H1 (cell line): ENCODE data around the gene RABGAP1. TPM values are rescaled to one million over a fixed set of nuclear protein-coding genes. Genes with fewer than 3 reads are reported as not detected.

Source experiments
- CTCF ChIA-PET: fragments of 300-600 bp; sonication (Branson Sonifier 250); formaldehyde crosslinking; loops from one replicate; lab custom pipeline; 2021; ENCODE audit not compliant: partially characterized antibody; lab: Charles Lee
- POLR2A ChIA-PET: fragments of 300-600 bp; sonication (Branson Sonifier 250); formaldehyde crosslinking; loops from one replicate; lab custom pipeline; 2021; ENCODE audit warnings: inconsistent platforms; ENCODE audit not compliant: partially characterized antibody; lab: Charles Lee
- DNase-seq, 2 experiments: peaks; one replicate each; pipeline versions ENCODE4 v3.0.0 to v3.0.0-alpha.2; 2010 to 2022; ENCODE audit warnings: low spot score in 2 of 2, low read depth in 1 of 2, mixed read lengths in 1 of 2
- FAIRE-seq: peaks from 2 replicates; lab custom pipeline; 2011; peaks lifted over from hg19 to GRCh38; lab: Jason Lieb, UNC
- H2AFZ ChIP-seq: 2 replicates; pipeline ENCODE4 v1.8.1; 2012; ENCODE audit warnings: low read length, inconsistent platforms
- H2AK5ac ChIP-seq: 2 replicates; pipeline ENCODE4 v1.6.1; 2013; ENCODE audit warnings: low read depth, low read length
- H2BK120ac ChIP-seq: replicated peaks from 2 replicates; pipeline ENCODE3; 2013; ENCODE audit warnings: low read depth, low read length, inconsistent platforms
- H2BK12ac ChIP-seq: 2 replicates; pipeline ENCODE4 v1.6.1; 2013; ENCODE audit warnings: low read depth, low read length
- H2BK15ac ChIP-seq: 2 replicates; pipeline ENCODE4 v1.6.1; 2013; ENCODE audit warnings: low read length
- H2BK20ac ChIP-seq: 2 replicates; pipeline ENCODE4 v1.6.1; 2013; ENCODE audit warnings: low read length
- H2BK5ac ChIP-seq: 2 replicates; pipeline ENCODE4 v1.6.1; 2013; ENCODE audit warnings: low read depth, low read length
- H3K14ac ChIP-seq: 2 replicates; pipeline ENCODE4 v1.6.1; 2013; ENCODE audit warnings: inconsistent platforms; ENCODE audit not compliant: insufficient read length
- H3K18ac ChIP-seq: 2 replicates; pipeline ENCODE4 v1.6.1; 2013; ENCODE audit warnings: low read length; ENCODE audit errors: extremely low read depth
- H3K23ac ChIP-seq: 2 replicates; pipeline ENCODE4 v1.6.1; 2013; ENCODE audit warnings: inconsistent platforms; ENCODE audit not compliant: insufficient read length
- H3K23me2 ChIP-seq: 2 replicates; pipeline ENCODE4 v1.6.1; 2013; ENCODE audit warnings: low read depth, low read length
- H3K27ac ChIP-seq: 2 replicates; pipeline ENCODE4 v1.6.1; 2011; ENCODE audit warnings: low read depth, low read length, inconsistent platforms
- H3K27me3 ChIP-seq, 4 experiments: replicated peaks in 1 of 4; 1 replicate in 1 of 4; 2 replicates in 3 of 4; pipeline versions ENCODE4 v1.6.1 to v1.8.1; 2011 to 2013; ENCODE audit warnings: low read length in 3 of 4, mild to moderate bottlenecking in 3 of 4, inconsistent platforms in 2 of 4, mixed read lengths in 2 of 4, moderate library complexity in 1 of 4; ENCODE audit not compliant: control insufficient read depth in 3 of 4, insufficient read depth in 3 of 4; ENCODE audit errors: extremely low read depth in 1 of 4
- H3K36me3 ChIP-seq, 4 experiments: 2 replicates each; pipeline versions ENCODE4 v1.6.1 to v1.8.1; 2011 to 2013; ENCODE audit warnings: mild to moderate bottlenecking in 4 of 4, low read length in 3 of 4, moderate library complexity in 2 of 4, control low read depth in 1 of 4, inconsistent platforms in 1 of 4; ENCODE audit not compliant: insufficient read depth in 4 of 4, control insufficient read depth in 2 of 4
- H3K4ac ChIP-seq: replicated peaks from 2 replicates; pipeline ENCODE3; 2013; ENCODE audit warnings: low read length, low read depth, mixed read lengths, inconsistent platforms; ENCODE audit not compliant: insufficient read length
- H3K4me1 ChIP-seq, 4 experiments: replicated peaks in 1 of 4; 1 replicate in 1 of 4; 2 replicates in 3 of 4; pipeline versions ENCODE4 v1.6.1 to v1.8.1; 2011 to 2013; ENCODE audit warnings: low read length in 3 of 4, inconsistent platforms in 2 of 4, mixed read lengths in 1 of 4; ENCODE audit not compliant: insufficient read depth in 4 of 4, control insufficient read depth in 3 of 4
- H3K4me2 ChIP-seq, 2 experiments: 2 replicates each; pipeline versions ENCODE4 v1.6.1 to v1.8.1; 2011 to 2013; ENCODE audit warnings: low read depth in 2 of 2, low read length in 2 of 2, control low read depth in 1 of 2, inconsistent platforms in 1 of 2, mild to moderate bottlenecking in 1 of 2; ENCODE audit not compliant: insufficient read depth in 1 of 2
- H3K4me3 ChIP-seq, 4 experiments: fragments of 200-600, 300-600 bp in 1 of 4; sonication (generic), shearing (Covaris generic), sonication (Bioruptor Twin) in 1 of 4; 2 replicates each; pipeline versions ENCODE4 v1.5.1 to v1.8.1; 2011 to 2016; ENCODE audit warnings: low read length in 4 of 4, low read depth in 3 of 4, control low read depth in 2 of 4, inconsistent platforms in 2 of 4, mild to moderate bottlenecking in 2 of 4, mixed read lengths in 1 of 4, moderate library complexity in 1 of 4; ENCODE audit not compliant: insufficient read depth in 2 of 4; ENCODE audit errors: extremely low read depth in 1 of 4
- H3K56ac ChIP-seq: replicated peaks from 2 replicates; pipeline ENCODE3; 2013; ENCODE audit warnings: low read depth, mild to moderate bottlenecking, mixed read lengths, low read length, inconsistent platforms; ENCODE audit not compliant: insufficient read length
- H3K79me1 ChIP-seq: 2 replicates; pipeline ENCODE4 v1.6.1; 2013; ENCODE audit warnings: low read depth, low read length, control low read depth
- H3K79me2 ChIP-seq, 2 experiments: 2 replicates each; pipeline versions ENCODE4 v1.6.1 to v1.8.1; 2012 to 2013; ENCODE audit warnings: low read length in 2 of 2, mild to moderate bottlenecking in 2 of 2, inconsistent platforms in 1 of 2; ENCODE audit not compliant: insufficient read depth in 2 of 2, control insufficient read depth in 1 of 2
- H3K9ac ChIP-seq, 4 experiments: replicated peaks in 1 of 4; 1 replicate in 1 of 4; 2 replicates in 3 of 4; pipeline versions ENCODE4 v1.6.1 to v1.8.1; 2011 to 2013; ENCODE audit warnings: low read depth in 3 of 4, low read length in 3 of 4, control low read depth in 2 of 4, mild to moderate bottlenecking in 2 of 4, moderate library complexity in 2 of 4, inconsistent platforms in 1 of 4; ENCODE audit errors: extremely low read depth in 1 of 4
- H3K9me3 ChIP-seq, 2 experiments: 2 replicates each; pipeline versions ENCODE4 v1.6.1 to v1.8.1; 2012 to 2013; ENCODE audit warnings: mild to moderate bottlenecking in 2 of 2, moderate library complexity in 2 of 2, control low read depth in 1 of 2, inconsistent platforms in 1 of 2, low read depth in 1 of 2, low read length in 1 of 2, mixed read lengths in 1 of 2; ENCODE audit not compliant: insufficient read depth in 2 of 2
- H4K20me1 ChIP-seq, 2 experiments: replicated peaks in 1 of 2; 2 replicates each; pipeline versions ENCODE3 to v1.8.1; 2011 to 2013; ENCODE audit warnings: inconsistent platforms in 2 of 2, low read length in 2 of 2, mild to moderate bottlenecking in 1 of 2; ENCODE audit not compliant: insufficient read depth in 2 of 2, control insufficient read depth in 1 of 2
- H4K5ac ChIP-seq: 2 replicates; pipeline ENCODE4 v1.6.1; 2013; ENCODE audit warnings: low read length, low read depth, mixed read lengths, inconsistent platforms; ENCODE audit not compliant: insufficient read length
- H4K8ac ChIP-seq: 2 replicates; pipeline ENCODE4 v1.8.0; 2013; ENCODE audit warnings: mild to moderate bottlenecking, moderate library complexity, low read length, inconsistent platforms; ENCODE audit not compliant: insufficient read depth; ENCODE audit errors: extremely low read depth
- H4K91ac ChIP-seq: replicated peaks from 2 replicates; pipeline ENCODE3; 2013; ENCODE audit warnings: low read length, mixed read lengths, inconsistent platforms; ENCODE audit not compliant: insufficient read length
- CBX5 ChIP-seq: fragments of 300-800, 300-1000 bp; sonication (generic); IDR thresholded peaks from 2 replicates; pipeline ENCODE4 v1.7.1; 2016; ENCODE audit warnings: antibody characterized with exemption, low read length, low read depth
- CTCF ChIP-seq, 3 experiments: IDR thresholded peaks; 1 replicate in 2 of 3; 2 replicates in 1 of 3; pipeline versions ENCODE4 v1.5.1 to v1.6.1; 2011; ENCODE audit warnings: low read length in 3 of 3, mild to moderate bottlenecking in 3 of 3, inconsistent platforms in 2 of 3, low read depth in 1 of 3, moderate library complexity in 1 of 3; ENCODE audit not compliant: insufficient read depth in 1 of 3; ENCODE audit errors: control extremely low read depth in 1 of 3
- HDAC2 ChIP-seq, 2 experiments: fragments of 300-600 bp in 1 of 2; sonication (generic) in 1 of 2; IDR thresholded peaks; 2 replicates each; pipeline ENCODE4 v1.6.1; 2011 to 2012; ENCODE audit warnings: low read depth in 2 of 2, low read length in 2 of 2, mild to moderate bottlenecking in 2 of 2, moderate library complexity in 2 of 2, borderline replicate concordance in 1 of 2, inconsistent platforms in 1 of 2
- KDM4A ChIP-seq: IDR thresholded peaks from one replicate; pipeline ENCODE4 v1.7.1; 2012; ENCODE audit warnings: low read depth, mild to moderate bottlenecking, moderate library complexity, low read length, inconsistent platforms; ENCODE audit not compliant: severe bottlenecking
- NANOG ChIP-seq: IDR thresholded peaks from 2 replicates; pipeline ENCODE4 v1.6.1; 2011; ENCODE audit warnings: low read length, low read depth, mild to moderate bottlenecking, inconsistent platforms; ENCODE audit not compliant: insufficient read depth, poor library complexity, severe bottlenecking
- RXRA ChIP-seq: IDR thresholded peaks from 2 replicates; pipeline ENCODE4 v1.6.1; 2011; ENCODE audit warnings: low read depth, mild to moderate bottlenecking, low read length, moderate library complexity; ENCODE audit not compliant: insufficient read depth
- SIX5 ChIP-seq: IDR thresholded peaks from 2 replicates; pipeline ENCODE4 v1.6.1; 2011; ENCODE audit warnings: mild to moderate bottlenecking, low read depth, low read length
- WGBS, 2 experiments: shearing (Covaris generic) in 1 of 2; methylation state at CpG; one replicate each; pipeline versions ENCODE4 v1.1.6 to v1.1.7; 2013 to 2015; ENCODE audit warnings: low lambda C conversion rate in 2 of 2, mixed read lengths in 2 of 2, inconsistent platforms in 1 of 2, low coverage in 1 of 2, missing lambda C conversion rate in 1 of 2; ENCODE audit not compliant: insufficient replicate concordance in 2 of 2, insufficient coverage in 1 of 2, insufficient read length in 1 of 2; ENCODE audit errors: extremely low coverage in 1 of 2, missing lambda C conversion rate in 1 of 2; 5-methylcytosine and 5-hydroxymethylcytosine counted together
- polyA plus RNA-seq, 7 experiments: library from polyadenylated mRNA; depleted of rRNA in 3 of 7; stranded (reverse) in 5 of 7; unstranded in 2 of 7; fragments of >200 nt in 5 of 7; fragments of 200-250 nt in 2 of 7; gene quantifications; 1 replicate in 5 of 7; 2 replicates in 1 of 7; 4 replicates in 1 of 7; pipeline versions ENCODE4 v1.2.1 to v1.2.3, GENCODE V29; 2011 to 2013; ENCODE audit warnings: missing spikeins in 2 of 7, mixed read lengths in 2 of 7
- total RNA-seq: library from RNA; stranded (reverse); fragmentation: NEBNext Ultra II Directional; extraction: Animal tissue kit (Norgen Biotek cat#: 25700); gene quantifications from 2 replicates; pipeline ENCODE4 v1.2.1, GENCODE V29; 2021

RABGAP1 gene
- total and polyA plus RNA-seq, 2 of the 8 experiments (the other 6 are each of a cell fraction or from before 2014, with no cell fraction given): 15.7 to 38.3 TPM

GRCh38 chr9:123036893-123037545 is 96.2 kb downstream of the RABGAP1 start:
- Histone ChIP-seq H2BK12ac (no peak overlapping the region), H4K5ac (no peak overlapping the region), H2AK5ac (no peak overlapping the region), H3K23me2 (no peaks in the 10 kb centered on the region), H3K9me3 (no peaks in the 10 kb centered on the region), H3K4me2 (no peak overlapping the region), H4K8ac (no peak overlapping the region), H4K20me1 (peaks cover 0 to 2% of the 10 kb centered on the region in 2 experiments), H3K79me1 (no peaks in the 10 kb centered on the region; the same call in 1 of the 2 replicates), H3K27ac (no peak overlapping the region), H3K4ac (no peak overlapping the region), H3K18ac (no peak overlapping the region), H3K56ac (no peak overlapping the region), H3K79me2 (no peaks in the 10 kb centered on the region), H3K4me1 (peaks cover 0 to 4% (median 0%) of the 10 kb centered on the region in 4 experiments; a peak in 1 of 7 replicates), H2BK15ac (no peak overlapping the region), H2BK120ac (no peak overlapping the region), H3K27me3 (no peaks in the 10 kb centered on the region), H3K14ac (no peak overlapping the region), H3K23ac (no peak overlapping the region), H4K91ac (no peak overlapping the region), H2BK5ac (no peak overlapping the region), H3K4me3 (no peak overlapping the region), H2BK20ac (no peak overlapping the region), H2AFZ (no peak overlapping the region), H3K9ac (no peak overlapping the region), H3K36me3 (peaks cover 0 to 5% (median 3%) of the 10 kb centered on the region in 4 experiments; a peak in 5 of 8 replicates)
- ChIA-PET CTCF (no interaction called here), POLR2A (interaction anchor here (1.1 to 1.3 kb wide), 2 partner anchors 10 to 22 kb away, joined by 3 to 5 read pairs; no protein-coding TSS in a partner anchor)
- 93% methylated on average over 3 of the region's 3 CpGs; no CpG with 5 or more reads in 1 of the 2 experiments for WGBS, 2 experiments
- DNase-seq: no peak
- no peak for FAIRE-seq
- TF ChIP-seq SIX5 (no peak), RXRA (no peak), KDM4A (no peak), CBX5 (no peak), HDAC2 (IDR thresholded peaks at IDR 0.05; ENCODE audit: borderline replicate concordance in 1 of 2, low read depth in 2 of 2, low read length in 2 of 2) (no peak), CTCF (IDR thresholded peaks at IDR 0.05; ENCODE audit: control extremely low read depth in 1 of 3, insufficient read depth in 1 of 3, low read depth in 1 of 3, low read length in 3 of 3) (no peak), NANOG (no peak)
